ENCODE data around the gene CLGN. TPM values are rescaled to one million over a fixed set of nuclear protein-coding genes. Genes with fewer than 3 reads are reported as not detected.

The CLGN gene
- total RNA-seq, 1 donor from 2014 or later = 2.0 TPM

DNA sequence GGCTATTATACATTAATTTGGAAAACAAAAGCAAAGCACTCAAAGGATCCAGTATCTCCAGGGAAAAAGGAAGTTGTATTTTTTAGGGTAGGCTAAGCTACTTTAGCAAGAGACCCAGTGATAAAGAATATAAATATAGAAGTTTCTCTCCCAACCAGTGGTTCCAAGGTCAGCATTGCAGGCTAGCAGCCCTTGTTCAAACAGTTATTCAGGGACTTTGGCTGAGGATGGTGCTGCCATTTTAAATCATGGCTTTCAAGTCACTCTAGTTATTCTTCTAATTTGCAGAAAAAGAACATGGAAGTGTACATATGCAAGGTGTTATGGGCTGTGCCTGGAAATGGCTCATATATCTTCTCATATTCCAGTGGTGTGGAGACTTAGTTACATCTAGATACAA, 44.7 kb downstream of the CLGN start:
- no peak for DNase-seq (ENCODE audit: low read depth)

GRCh38 chr4:140374130-140374477, 53.3 kb downstream of the CLGN start:
- DNase-seq (ENCODE audit: low read depth) = peak; percentile 37

GRCh38 chr4:140373328-140374129, 53.9 kb downstream of the CLGN start, which contains the start of gene SCOC:
TSS of gene SCOC (plus strand) at chr4:140373646. CDS start at chr4:140379171, 5,525 bp downstream.
- peak; percentile 98 for DNase-seq (ENCODE audit: low read depth)

DNA sequence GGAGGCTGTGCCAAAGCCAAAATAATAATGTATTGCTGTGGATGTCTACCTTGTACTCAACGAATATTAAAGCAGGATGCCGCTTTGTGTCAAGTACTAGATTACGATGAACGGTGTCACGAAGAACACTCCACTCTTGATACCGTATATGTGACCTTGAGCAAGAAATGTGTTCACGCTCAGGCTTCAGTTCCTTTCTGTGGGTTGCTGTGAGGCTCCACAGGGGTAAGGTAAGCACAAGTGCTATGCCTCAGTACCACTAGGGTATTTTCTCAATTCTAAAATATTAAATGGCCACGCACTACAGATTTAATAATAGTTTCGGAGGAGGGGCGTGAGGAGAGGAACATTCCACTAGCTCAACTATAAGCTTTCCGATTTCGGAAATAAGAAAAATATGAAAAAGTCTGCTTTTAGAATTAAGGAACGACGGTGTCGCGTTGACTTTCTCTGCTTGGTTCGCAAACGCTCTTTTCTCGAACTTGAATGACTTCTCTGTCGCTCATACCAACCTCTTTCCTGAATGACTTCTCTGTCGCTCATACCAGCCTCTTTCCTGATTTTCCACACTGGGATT, 54.6 kb downstream of the CLGN start:
- peak; percentile 29 for DNase-seq (ENCODE audit: low read depth)

DNA sequence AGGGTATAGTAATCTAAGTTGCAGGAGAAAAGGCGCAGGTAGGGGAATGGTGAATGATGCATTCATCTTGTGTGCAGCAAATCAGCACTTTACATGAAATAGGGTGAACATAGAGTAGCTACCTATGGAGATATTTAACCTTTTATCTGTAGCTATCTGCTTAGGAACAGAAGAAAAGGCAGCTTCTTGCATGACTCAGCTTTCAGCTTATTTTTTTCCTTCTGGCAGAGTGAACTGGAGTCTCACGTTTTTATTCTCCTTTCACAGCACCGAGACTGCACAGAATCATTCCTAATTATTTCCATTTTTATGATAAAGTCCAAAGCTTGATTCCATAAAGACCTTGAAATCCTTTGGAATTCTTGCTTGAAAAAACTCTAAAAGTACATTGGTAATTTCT, 58.8 kb downstream of the CLGN start:
- DNase-seq (ENCODE audit: low read depth) = no peak

DNA sequence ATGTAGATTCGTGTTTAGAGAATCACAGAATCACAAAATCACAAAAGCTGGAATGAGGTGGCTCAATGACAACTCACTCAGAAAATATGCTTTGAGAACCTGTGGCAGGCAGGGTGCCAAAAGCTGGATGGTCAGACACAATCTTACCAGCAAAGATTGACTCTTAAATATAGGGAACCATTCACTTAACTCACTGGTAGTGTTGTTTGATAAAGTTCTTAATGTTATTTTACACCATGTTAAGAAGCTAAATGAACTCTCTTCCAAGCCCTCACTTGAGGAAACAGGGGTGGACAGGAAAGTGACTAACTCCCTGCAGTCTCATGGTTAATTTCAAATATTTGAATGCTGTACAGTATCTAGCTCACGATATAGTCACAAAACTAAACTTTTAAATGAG, 59.7 kb downstream of the CLGN start:
- peak; percentile 68 for DNase-seq (ENCODE audit: low read depth)

- no peak for DNase-seq (ENCODE audit: low read depth)
Observed at GRCh38 chr4:140363558-140363957, 63.9 kb downstream of the CLGN start.

DNA sequence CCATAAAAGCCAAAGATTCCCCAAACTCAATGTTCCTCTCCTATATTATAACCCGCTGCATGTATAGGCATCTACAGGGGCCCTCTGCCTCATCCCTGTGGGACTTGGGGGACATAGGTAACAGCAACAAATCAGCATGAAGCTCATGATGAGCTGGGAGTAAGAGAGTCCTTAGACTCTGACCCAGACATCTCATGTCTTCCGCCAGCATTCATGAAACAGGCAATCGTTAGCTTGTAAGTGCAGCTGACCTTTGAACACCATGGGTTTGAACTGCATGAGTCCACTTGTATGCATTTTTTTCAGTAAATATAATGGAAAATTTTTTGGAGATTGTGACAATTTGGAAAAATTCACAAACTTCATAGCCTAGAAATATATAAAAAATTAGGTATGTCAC, 64.4 kb downstream of the CLGN start:
- DNase-seq (ENCODE audit: low read depth) = no peak

GRCh38 chr4:140361099-140361498, 66.3 kb downstream of the CLGN start:
- DNase-seq (ENCODE audit: low read depth) = no peak

- DNase-seq (ENCODE audit: low read depth) = peak; percentile 79
Observed at GRCh38 chr4:140359562-140360427, 67.7 kb downstream of the CLGN start.

DNA sequence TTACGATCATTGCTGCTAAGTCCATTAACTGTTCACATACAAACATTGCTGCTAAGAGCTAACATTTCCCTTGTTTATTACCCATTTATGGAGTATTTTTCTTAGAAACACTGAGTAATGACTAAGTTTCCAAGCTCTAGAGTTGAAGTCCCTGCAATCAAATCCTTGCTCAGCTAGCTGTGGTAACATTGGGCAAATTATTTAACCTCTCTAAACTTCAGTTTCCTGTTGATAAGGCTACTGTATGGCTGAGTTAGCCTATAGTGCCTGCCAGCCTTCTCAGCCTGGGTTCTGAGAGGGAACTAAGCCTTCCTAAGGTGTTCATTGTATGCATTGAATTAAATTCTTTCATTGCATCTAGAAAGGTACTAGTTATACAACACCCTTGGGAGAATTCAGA, 69.2 kb downstream of the CLGN start:
- no peak for DNase-seq (ENCODE audit: low read depth)

DNA sequence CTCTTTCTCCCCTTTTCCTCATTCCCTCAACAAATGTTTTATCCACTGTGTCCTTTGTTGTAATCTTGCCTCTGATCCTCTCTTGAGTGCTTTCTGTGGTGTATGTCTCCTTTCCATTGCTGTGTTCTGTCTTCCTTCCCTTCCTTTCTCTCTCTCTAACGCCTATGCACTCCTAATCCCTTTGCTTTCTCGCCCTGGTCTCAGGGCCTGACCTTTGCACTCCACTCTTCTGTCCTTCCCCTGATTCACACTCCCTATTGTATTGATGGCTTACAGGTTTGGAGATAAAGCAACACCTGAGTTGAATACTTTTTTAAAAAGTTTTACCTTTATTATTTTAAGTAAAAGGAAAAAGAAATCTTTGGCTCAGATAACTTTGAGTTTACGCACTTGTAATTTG, 69.6 kb downstream of the CLGN start:
- DNase-seq (ENCODE audit: low read depth) = no peak

- no peak for DNase-seq (ENCODE audit: low read depth)
Observed at GRCh38 chr4:140355288-140355687, 72.2 kb downstream of the CLGN start.

- DNase-seq (ENCODE audit: low read depth) = no peak
Observed at GRCh38 chr4:140353786-140354185, 73.7 kb downstream of the CLGN start.

GRCh38 chr4:140351093-140352075, 76.1 kb downstream of the CLGN start:
- no peak for DNase-seq (ENCODE audit: low read depth)

- no peak for DNase-seq (ENCODE audit: low read depth)
Observed at GRCh38 chr4:140349816-140350215, 77.6 kb downstream of the CLGN start.

- DNase-seq (ENCODE audit: low read depth) = no peak
Observed at GRCh38 chr4:140346136-140346535, 81.3 kb downstream of the CLGN start.

DNA sequence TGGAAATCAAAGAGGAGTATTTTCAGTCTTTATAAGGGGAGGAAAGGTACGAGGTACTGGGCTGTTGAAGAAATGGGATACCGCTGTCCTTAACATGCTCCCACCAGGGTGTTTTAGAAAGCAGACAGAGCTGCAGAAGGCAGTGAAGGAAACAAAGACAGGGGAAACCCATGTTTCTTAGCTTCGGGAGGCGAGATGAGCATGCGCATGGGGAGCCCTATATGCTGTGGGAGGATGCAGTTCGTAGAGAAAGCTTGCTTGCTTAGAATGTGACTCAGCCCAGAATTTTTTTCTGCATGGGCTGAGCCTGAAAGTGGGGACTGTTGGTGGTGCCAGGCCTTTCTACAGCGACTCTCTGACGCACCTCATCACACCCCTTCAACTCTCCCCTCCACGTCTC, 82.8 kb downstream of the CLGN start:
- DNase-seq (ENCODE audit: low read depth) = peak; percentile 74

- peak; percentile 69 for DNase-seq (ENCODE audit: low read depth)
Observed at GRCh38 chr4:140344101-140344500, 83.3 kb downstream of the CLGN start.

- DNase-seq (ENCODE audit: low read depth) = peak; percentile 95
Observed at GRCh38 chr4:140343303-140343702, 84.1 kb downstream of the CLGN start.

DNA sequence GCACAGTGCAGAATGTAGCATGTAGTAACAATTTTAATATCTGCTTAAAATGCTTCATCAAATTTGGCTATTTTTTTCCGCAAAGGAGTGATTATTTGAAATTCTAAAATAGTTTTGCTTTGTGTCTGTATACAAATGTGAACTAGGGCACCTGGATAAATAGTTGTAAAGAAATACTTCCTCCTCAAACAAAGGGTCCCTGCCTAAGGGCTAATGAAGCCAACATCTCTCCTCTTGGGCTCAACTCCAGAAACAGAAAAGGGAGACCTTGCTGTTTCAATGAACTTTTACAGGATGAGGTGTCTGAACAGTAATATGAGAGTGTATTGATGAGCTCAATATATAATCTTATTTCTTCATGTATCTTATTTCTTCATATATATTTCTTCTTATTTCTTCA, 84.8 kb downstream of the CLGN start:
- no peak for DNase-seq (ENCODE audit: low read depth)

Measured in renal cortical epithelial cell (primary cell).